GM12892 (cell line): Measurements from ENCODE around the gene RET.

ENCODE experiments used
- DNase-seq: peaks from one replicate; pipeline ENCODE4 v3.0.0; 2011; ENCODE audit not compliant: insufficient read length
- FAIRE-seq: peaks from 2 replicates; lab custom pipeline; 2011; peaks lifted over from hg19 to GRCh38; lab: Jason Lieb, UNC
- POLR2A ChIP-seq: IDR thresholded peaks from 2 replicates; pipeline ENCODE4 v1.6.1; 2011; ENCODE audit warnings: low read depth, low read length, control low read depth
- POLR2AphosphoS5 ChIP-seq: IDR thresholded peaks from 2 replicates; pipeline ENCODE4 v1.6.1; 2011; ENCODE audit warnings: low read depth, low read length, control low read depth
- TAF1 ChIP-seq: IDR thresholded peaks from 2 replicates; pipeline ENCODE4 v1.6.1; 2011; ENCODE audit warnings: low read depth, mild to moderate bottlenecking, control low read depth, low read length, borderline replicate concordance

Gene RET

DNA sequence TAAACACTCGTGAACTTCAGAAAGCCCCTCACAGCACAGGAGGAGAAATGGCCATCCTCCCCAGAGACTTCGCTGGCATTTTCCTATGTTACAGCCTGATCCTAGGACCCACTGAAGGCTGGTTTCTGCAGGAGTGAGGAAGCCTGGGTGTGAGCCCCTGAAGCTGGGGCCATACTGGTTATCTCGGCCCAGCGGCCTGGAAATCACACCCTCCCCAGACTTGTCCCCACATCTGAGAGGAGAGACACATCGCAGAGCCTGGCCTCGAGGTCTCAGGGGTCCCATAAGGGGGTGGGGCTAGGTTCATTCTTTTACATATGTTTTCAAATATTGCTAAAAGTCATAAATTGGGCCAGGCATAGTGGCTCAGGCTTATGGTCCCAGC is 17.5 kb upstream of the RET start:
- no peak for FAIRE-seq
- TF ChIP-seq POLR2AphosphoS5 (no peak), POLR2A (no peak), TAF1 (no peak)
- DNase-seq: no peak

DNA sequence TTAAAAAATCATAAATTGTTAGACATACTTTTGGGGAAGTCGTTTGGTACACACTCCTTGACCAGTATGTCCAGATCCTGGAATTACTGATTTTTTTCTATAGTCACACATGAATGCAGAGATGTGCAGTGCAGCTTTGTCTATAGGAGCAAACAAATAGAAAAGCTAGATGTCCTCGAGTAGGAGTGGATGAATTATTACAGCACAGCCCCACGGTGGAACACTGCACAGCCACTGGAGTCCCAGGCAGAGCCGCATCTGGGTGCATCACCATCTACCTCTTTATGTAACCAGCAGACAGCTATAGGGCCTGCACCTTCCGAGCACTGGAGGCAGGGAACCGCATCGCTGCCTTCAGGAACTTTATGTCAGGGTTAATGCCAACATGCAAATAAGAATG is 17.0 kb upstream of the RET start:
- no peak for DNase-seq
- TF ChIP-seq TAF1 (no peak), POLR2A (no peak), POLR2AphosphoS5 (no peak)
- no peak for FAIRE-seq

DNA sequence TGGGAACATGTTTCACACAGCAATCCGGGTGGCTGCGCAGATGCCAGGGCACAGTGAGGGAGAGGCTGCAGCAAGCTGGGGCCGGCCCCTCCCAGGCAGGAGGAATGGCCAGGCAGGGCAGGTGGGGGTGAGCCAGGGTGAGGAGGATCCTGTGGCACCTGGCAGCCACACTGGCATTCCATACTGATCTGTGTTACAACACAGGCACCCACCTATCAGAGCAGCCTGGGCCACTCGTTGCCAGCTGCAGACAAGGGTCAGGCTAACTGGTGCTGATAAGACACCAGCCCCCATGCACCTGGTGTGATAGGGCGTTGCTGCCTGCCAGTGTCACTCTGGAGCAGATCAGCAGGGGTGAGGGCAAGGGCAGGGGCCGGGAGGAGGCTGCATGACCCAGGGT is 16.6 kb upstream of the RET start:
- DNase-seq (no peak), FAIRE-seq (no peak)
- TF ChIP-seq POLR2A: no peak
- no peak for TF ChIP-seq TAF1
- TF ChIP-seq POLR2AphosphoS5: no peak

DNA sequence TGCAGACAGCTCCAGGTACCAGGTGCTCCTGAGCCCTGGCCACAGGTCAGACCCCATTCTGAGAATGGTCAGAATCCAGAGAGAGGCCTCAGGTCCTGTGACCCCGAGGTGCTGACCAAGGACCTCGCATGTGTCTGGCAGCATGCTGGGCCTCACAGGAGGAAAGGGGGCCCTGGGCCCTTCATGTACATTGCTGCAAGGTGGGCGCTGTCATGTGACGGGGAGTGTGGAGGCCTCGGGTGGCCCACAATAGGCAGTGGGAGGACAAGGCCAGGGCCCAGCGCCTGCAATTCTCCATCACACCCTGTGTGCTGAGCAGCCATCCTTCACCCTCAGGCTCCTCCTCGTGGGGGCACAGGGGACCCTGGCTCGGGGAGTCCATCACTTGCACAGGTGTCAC is 15.5 kb upstream of the RET start:
- DNase-seq (no peak), FAIRE-seq (no peak)
- TF ChIP-seq TAF1 (no peak), POLR2A (no peak), POLR2AphosphoS5 (no peak)

DNA sequence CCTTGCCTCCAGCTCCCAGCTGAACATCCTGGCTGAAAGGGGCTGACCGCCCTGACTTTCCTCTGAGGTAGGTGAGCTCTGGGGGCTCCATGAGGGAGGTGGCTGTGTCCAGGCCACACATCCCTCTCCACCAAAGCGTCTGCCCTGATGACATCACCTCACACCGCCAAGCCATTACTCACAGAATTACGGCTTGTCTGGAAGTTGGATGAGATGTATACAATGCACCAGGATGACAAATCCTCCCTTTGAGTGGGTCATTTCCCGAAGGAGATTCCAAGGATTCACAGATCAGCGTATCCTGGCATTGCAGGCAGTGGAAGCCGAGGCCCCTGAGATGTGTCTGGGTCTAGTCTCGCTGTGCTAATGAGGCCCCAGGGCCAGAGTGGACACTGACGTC is 15.1 kb upstream of the RET start:
- DNase-seq (no peak), FAIRE-seq (no peak)
- no peak for TF ChIP-seq TAF1
- no peak for TF ChIP-seq POLR2AphosphoS5
- no peak for TF ChIP-seq POLR2A

DNA sequence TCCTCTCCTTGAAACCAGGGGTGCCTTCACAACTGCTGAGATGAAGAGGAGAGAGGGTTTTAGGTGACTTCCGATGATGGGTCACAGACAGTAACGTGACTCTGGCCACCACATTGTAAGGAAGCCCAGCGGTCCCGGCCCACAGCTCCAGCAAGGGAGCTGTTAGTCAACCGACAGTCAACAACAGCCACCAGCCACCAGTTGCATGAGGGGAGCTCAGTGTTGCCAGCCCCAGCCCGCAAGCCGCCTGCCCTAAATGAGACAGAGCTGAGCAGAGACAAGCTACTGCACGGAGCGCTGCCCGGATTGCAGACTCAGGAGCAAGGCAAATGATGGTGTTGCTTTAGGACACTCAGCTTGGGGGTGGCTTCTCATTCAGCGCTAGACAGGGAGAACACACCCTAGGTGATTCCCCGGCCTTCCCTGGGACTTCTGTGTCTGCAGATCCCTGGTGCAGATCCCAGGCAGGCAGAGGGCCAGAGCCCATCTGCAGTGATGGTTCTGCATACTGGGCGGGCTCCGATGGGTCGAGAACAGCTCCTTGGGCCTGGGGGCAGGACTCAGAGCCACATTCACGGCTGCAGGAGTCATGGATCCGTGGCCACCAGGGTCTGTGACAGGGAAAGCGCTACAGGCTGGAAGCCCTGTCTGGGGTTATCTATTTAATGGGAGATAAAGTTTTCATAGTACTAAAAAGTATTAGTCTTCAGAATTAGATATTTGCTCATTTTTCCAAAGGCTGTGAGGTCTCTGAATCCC is 14.3 kb upstream of the RET start:
- no peak for TF ChIP-seq POLR2AphosphoS5
- TF ChIP-seq POLR2A: no peak
- no peak for TF ChIP-seq TAF1
- DNase-seq (no peak), FAIRE-seq (no peak)

DNA sequence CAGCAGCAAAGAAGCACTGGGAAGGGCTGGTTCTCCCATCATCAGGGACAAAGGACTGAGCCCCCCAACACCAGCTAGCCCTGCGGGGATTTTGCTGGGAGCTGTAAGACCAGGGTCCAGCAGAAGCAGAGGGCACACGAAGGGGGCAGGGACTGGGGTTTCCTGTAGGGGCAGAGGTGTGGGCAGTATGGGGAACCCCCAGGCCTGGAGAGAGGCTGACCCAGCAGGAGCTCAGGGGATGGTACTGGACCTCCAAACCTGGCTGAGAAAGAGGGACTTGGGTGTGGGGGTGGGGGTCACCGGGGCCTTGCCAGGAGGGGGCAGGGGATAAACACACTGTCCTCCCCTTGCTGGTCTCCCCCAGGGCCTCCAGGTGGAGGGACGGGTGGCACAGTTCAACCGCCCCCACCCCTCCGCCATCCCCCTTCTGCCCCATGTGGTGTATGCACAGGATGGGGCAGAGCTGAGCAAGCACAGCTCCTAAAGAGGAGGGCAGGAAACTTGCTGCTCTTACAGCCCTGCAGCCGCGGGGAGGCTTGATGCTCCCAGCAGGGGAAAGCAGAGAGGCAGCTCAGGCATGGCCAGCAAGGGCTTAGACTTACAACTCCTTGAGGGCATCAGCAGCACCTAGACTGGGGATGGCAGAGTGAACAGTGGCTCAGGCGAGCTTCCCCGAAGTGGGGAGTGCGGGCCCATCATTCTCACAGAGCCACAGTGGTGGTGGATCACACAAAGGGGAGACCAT is 12.4 kb upstream of the RET start:
- DNase-seq (no peak), FAIRE-seq (no peak)
- TF ChIP-seq POLR2A (no peak), POLR2AphosphoS5 (no peak), TAF1 (no peak)

DNA sequence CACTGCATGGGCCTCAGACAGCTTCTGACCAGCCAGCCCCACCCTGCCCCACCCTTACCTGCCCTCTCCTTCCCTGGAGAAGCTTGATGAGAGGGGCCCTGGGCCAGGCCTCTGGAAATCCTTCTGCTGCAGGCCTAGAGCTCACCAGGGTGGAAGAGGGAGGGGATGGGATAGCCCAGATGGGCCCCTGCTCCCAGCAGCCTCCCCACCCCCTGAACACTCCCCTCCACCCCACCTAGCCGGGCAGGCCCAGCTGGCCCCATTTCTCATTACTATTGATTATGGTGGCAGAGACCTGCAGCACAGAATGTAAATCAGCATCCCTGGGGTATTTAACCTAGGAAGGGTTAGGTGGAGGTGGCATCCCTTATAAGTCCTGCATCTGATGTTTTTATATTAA is 11.6 kb upstream of the RET start:
- TF ChIP-seq TAF1 (no peak), POLR2AphosphoS5 (no peak), POLR2A (no peak)
- no peak for FAIRE-seq
- DNase-seq: no peak

DNA sequence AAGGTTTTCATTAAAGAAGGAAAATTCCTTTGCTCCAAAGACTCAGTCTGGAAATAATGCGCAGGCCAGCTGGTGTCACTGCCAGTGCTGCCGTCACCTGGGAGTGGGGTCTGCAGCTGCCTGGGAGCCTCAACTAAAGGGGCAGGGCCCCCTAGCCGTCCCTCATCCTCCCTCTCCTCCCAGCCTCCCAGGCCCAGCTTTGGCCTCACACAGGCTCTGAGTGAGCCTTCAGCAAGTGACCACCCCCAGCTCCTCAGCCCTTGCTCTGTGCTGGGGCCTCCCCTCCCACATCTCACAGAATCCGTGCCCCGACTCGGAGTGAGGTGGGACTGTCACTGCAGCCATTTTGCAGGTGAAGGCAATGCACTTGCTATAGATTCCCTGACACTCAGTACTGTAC is 11.1 kb upstream of the RET start:
- no peak for FAIRE-seq
- no peak for TF ChIP-seq POLR2AphosphoS5
- no peak for TF ChIP-seq TAF1
- no peak for TF ChIP-seq POLR2A
- DNase-seq: no peak

DNA sequence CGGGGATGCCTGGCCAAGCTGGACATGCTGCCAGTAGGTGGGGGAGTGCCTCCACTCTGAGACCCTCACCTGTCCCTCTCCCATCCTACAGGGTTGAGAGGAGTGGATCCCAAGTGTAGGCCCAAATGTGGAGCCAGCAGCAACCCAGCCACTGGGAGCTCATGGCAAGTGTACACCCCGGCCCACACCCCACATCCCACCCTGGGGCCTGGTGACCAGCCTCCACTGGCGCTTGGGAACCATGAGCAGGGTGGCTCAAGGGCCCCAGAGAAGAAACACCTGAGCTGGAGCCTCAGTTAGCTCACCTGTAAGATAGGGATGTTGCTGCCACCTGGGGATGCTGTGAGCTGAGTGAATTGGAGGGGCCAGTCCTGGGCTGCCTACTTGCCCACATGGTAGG is 10.4 kb upstream of the RET start:
- no peak for FAIRE-seq

DNA sequence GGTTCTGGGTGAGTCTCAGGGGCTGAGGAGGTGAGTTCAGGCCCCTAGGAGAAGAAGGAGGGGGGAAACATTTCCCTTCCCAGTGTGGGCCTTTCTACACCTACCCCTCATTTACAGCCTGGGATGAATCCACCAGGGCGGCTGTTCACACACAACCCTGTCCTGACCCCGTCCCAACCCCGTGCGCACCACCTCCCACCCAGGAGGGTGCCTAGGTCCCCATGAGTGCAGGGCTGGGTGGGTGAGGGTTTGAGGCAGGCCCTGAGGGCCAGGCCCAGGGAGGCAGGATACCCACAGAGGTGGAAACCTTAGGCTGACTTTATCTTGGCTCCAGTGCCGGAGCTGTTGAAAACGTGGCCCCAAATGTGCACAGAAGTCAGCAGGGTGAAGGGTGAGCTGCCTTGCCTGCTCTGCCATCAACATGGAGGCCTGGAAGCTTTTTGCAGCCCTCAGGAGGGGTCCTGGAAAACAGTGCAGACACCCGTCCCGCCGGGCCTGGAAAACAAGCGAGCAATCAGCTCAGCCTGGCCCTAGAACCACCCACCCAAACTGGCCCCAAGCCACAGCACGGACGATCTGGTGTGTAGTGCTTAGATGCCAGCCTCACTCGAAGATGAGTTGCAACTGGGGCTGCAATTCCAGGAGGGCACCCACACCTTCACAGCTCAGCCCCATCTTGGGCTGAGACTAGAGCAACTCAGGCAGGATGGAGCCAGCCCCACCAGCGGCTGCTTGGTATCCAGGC is 9.3 kb upstream of the RET start:
- DNase-seq: no peak
- TF ChIP-seq TAF1 (no peak), POLR2AphosphoS5 (no peak), POLR2A (no peak)
- FAIRE-seq: no peak

More for the DNA sequence above, 10.4 kb upstream of the RET start:
- no peak for TF ChIP-seq POLR2AphosphoS5
- no peak for TF ChIP-seq TAF1
- no peak for TF ChIP-seq POLR2A
- no peak for DNase-seq

DNA sequence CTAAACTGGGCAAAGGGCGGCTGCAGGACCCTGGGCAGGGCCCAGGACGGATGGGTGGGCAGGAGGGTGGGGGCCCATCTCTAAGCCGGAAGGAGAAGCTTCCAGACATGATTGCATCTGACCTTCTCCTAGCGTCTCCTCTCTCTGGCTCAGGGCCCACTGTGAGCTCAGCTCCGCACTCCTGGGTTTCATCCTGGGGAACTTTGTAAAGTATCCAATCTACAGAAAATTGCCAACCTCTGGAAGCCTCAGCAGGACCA is 8.8 kb upstream of the RET start:
- DNase-seq (no peak), FAIRE-seq (no peak)
- TF ChIP-seq TAF1 (no peak), POLR2A (no peak), POLR2AphosphoS5 (no peak)
